ENCODE results near the gene SLC66A3.

The SLC66A3 gene

GRCh38 chr2:11155381-11156035 is at the start of gene SLC66A3:
SLC66A3 (plus strand) TSS chr2:11155467; CDS start chr2:11155547, 80 bp downstream.
- TF ChIP-seq CTCF (IDR thresholded peaks at IDR 0.05) (peak; percentile 28), ZFX (IDR thresholded peaks at IDR 0.05; ENCODE audit: borderline replicate concordance) (no peak)
- peak within 1 kb of the TSS; percentile 84 for H3K27ac ChIP-seq

GRCh38 chr2:11109002-11109401 is 46.3 kb upstream of the SLC66A3 start:
- no peak overlapping the region for H3K27ac ChIP-seq
- TF ChIP-seq CTCF (IDR thresholded peaks at IDR 0.05) (no peak), ZFX (IDR thresholded peaks at IDR 0.05; ENCODE audit: borderline replicate concordance) (no peak)

GRCh38 chr2:11112870-11113428 is 42.3 kb upstream of the SLC66A3 start:
- TF ChIP-seq CTCF (IDR thresholded peaks at IDR 0.05): no peak
- TF ChIP-seq ZFX (IDR thresholded peaks at IDR 0.05; ENCODE audit: borderline replicate concordance): no peak
- no peak overlapping the region for H3K27ac ChIP-seq

GRCh38 chr2:11117776-11118175 is 37.5 kb upstream of the SLC66A3 start:
- no peak overlapping the region for H3K27ac ChIP-seq
- TF ChIP-seq CTCF (IDR thresholded peaks at IDR 0.05) (no peak), ZFX (IDR thresholded peaks at IDR 0.05; ENCODE audit: borderline replicate concordance) (no peak)

- no peak overlapping the region for H3K27ac ChIP-seq
- no peak for TF ChIP-seq ZFX (IDR thresholded peaks at IDR 0.05; ENCODE audit: borderline replicate concordance)
- no peak for TF ChIP-seq CTCF (IDR thresholded peaks at IDR 0.05)
These were observed 36.5 kb upstream of the SLC66A3 start for GRCh38 chr2:11118761-11119160.

- no peak for TF ChIP-seq CTCF (IDR thresholded peaks at IDR 0.05)
- TF ChIP-seq ZFX (IDR thresholded peaks at IDR 0.05; ENCODE audit: borderline replicate concordance): no peak
- no peak overlapping the region for H3K27ac ChIP-seq
These were observed 34.0 kb upstream of the SLC66A3 start for GRCh38 chr2:11121099-11121822.

GRCh38 chr2:11121823-11122155 is 33.5 kb upstream of the SLC66A3 start:
- no peak for TF ChIP-seq CTCF (IDR thresholded peaks at IDR 0.05)
- no peak for TF ChIP-seq ZFX (IDR thresholded peaks at IDR 0.05; ENCODE audit: borderline replicate concordance)
- no peak overlapping the region for H3K27ac ChIP-seq
